HG03066 (cell line): Measurements from ENCODE around the gene EYA3.
A peak's percentile ranks its signal among the peaks of the same experiment; 100 is the strongest.

Experiments
- ATAC-seq: cut with Tn5 transposase; IDR thresholded peaks from one replicate; pipeline ENCODE4 v1.9.1; 2021; ENCODE audit warnings: low read depth; ENCODE audit not compliant: unreplicated experiment

The EYA3 gene

GRCh38 chr1:27974417-27974781, 114.0 kb downstream of the EYA3 start:
- no peak for ATAC-seq

GRCh38 chr1:27973771-27974416, 114.5 kb downstream of the EYA3 start:
- no peak for ATAC-seq

GRCh38 chr1:27972141-27972540, 116.3 kb downstream of the EYA3 start:
- no peak for ATAC-seq

- ATAC-seq, result no peak
These were observed 116.7 kb downstream of the EYA3 start for GRCh38 chr1:27971674-27972073.

GRCh38 chr1:27970401-27970800, 118.0 kb downstream of the EYA3 start:
- ATAC-seq, result no peak

GRCh38 chr1:27968692-27969091, 119.7 kb downstream of the EYA3 start:
- no peak for ATAC-seq

GRCh38 chr1:27967884-27968466, 120.4 kb downstream of the EYA3 start:
- ATAC-seq, result no peak

- no peak for ATAC-seq
These were observed 121.1 kb downstream of the EYA3 start for GRCh38 chr1:27967106-27967883.

- no peak for ATAC-seq
These were observed 121.9 kb downstream of the EYA3 start for GRCh38 chr1:27966402-27967105.

GRCh38 chr1:27963393-27963792, 125.0 kb downstream of the EYA3 start:
- ATAC-seq, result no peak

GRCh38 chr1:27961646-27962221, 126.7 kb downstream of the EYA3 start:
- ATAC-seq, result no peak

GRCh38 chr1:27960762-27961645, 127.4 kb downstream of the EYA3 start:
- no peak for ATAC-seq

- peak; percentile 80 for ATAC-seq
These were observed 128.4 kb downstream of the EYA3 start, which contains the start of gene XKR8 for GRCh38 chr1:27959792-27960603. TSS of gene XKR8 (plus strand) at chr1:27959973. CDS start at chr1:27960070, 97 bp downstream.

GRCh38 chr1:27958513-27958912, 129.9 kb downstream of the EYA3 start:
- no peak for ATAC-seq

GRCh38 chr1:27957655-27958054, 130.8 kb downstream of the EYA3 start:
- ATAC-seq, result no peak

GRCh38 chr1:27956761-27957160, 131.6 kb downstream of the EYA3 start:
- ATAC-seq, result no peak

GRCh38 chr1:27955076-27955475, 133.3 kb downstream of the EYA3 start:
- ATAC-seq, result no peak

- no peak for ATAC-seq
These were observed 134.2 kb downstream of the EYA3 start for GRCh38 chr1:27954186-27954585.

GRCh38 chr1:27952147-27952546, 136.3 kb downstream of the EYA3 start:
- ATAC-seq, result no peak
